ENCODE results near the gene SMIM10L2A. TPM values are rescaled to one million over a fixed set of nuclear protein-coding genes. Genes with fewer than 3 reads are reported as not detected.
"Not testable (repeated sequence)": the region's sequence is repeated elsewhere in the genome, so short reads cannot be mapped to it uniquely, and the experiment has no call there.

The SMIM10L2A gene
- total RNA-seq, 4 donors from 2014 or later = 0.24 to 0.79 (median 0.42) TPM

GRCh38 chrX:135454816-135455215 is 33.1 kb downstream of the SMIM10L2A start:
- TF ChIP-seq, protein P1, sequence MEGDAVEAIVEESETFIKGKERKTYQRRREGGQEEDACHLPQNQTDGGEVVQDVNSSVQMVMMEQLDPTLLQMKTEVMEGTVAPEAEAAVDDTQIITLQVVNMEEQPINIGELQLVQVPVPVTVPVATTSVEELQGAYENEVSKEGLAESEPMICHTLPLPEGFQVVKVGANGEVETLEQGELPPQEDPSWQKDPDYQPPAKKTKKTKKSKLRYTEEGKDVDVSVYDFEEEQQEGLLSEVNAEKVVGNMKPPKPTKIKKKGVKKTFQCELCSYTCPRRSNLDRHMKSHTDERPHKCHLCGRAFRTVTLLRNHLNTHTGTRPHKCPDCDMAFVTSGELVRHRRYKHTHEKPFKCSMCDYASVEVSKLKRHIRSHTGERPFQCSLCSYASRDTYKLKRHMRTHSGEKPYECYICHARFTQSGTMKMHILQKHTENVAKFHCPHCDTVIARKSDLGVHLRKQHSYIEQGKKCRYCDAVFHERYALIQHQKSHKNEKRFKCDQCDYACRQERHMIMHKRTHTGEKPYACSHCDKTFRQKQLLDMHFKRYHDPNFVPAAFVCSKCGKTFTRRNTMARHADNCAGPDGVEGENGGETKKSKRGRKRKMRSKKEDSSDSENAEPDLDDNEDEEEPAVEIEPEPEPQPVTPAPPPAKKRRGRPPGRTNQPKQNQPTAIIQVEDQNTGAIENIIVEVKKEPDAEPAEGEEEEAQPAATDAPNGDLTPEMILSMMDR (IDR thresholded peaks at IDR 0.05) = no peak
- ATAC-seq (ENCODE audit: low FRiP score) (no peak), DNase-seq (ENCODE audit: low spot score) (no peak)

- ATAC-seq (ENCODE audit: low FRiP score); DNase-seq (ENCODE audit: low spot score): not testable (repeated sequence)
Measured at GRCh38 chrX:135461756-135462155, 40.0 kb downstream of the SMIM10L2A start.

DNA sequence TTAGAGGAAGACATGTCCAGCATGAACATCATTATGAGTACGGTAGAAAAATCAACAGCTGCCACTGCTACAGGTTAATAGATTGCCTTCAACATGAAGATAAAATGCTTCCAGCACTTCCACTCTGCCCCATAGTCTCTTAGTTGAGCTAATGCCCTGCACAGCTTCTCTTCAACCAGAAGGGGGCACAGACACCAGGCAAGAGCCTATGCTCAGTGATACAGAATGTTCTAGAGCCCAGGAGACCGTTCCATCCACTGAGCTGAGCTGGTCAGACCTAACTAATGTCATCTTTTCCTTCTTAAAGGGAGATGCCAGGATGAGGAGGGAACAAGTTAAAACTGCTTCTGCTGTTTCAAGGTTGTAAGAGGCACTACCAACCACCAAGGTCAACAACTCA is 42.2 kb downstream of the SMIM10L2A start:
- TF ChIP-seq, protein P1 (IDR thresholded peaks at IDR 0.05) = no peak
- DNase-seq (ENCODE audit: low spot score) (no peak), ATAC-seq (ENCODE audit: low FRiP score) (no peak)

- DNase-seq (ENCODE audit: low spot score) (no peak), ATAC-seq (ENCODE audit: low FRiP score) (no peak)
- TF ChIP-seq, protein P1 (IDR thresholded peaks at IDR 0.05) = no peak
Measured at GRCh38 chrX:135476378-135476777, 54.6 kb downstream of the SMIM10L2A start.

GRCh38 chrX:135477576-135477975 is 55.8 kb downstream of the SMIM10L2A start:
- DNase-seq (ENCODE audit: low spot score) (no peak), ATAC-seq (ENCODE audit: low FRiP score) (no peak)
- TF ChIP-seq, protein P1 (IDR thresholded peaks at IDR 0.05) = no peak

Small RNAs within 50 kb of the gene (small RNA-seq; reads per million reads assigned to genes)
- not detected for gene RNA5SP515

Other genes starting within 250 kb of the SMIM10L2A start
- not detected for gene ETDA, start 169.9 kb upstream of the SMIM10L2A start, total RNA-seq
- not detected for gene ETDC, start 112.5 kb upstream of the SMIM10L2A start, total RNA-seq
- gene ZNF75D, start 77.8 kb upstream of the SMIM10L2A start, total RNA-seq = 10 to 100 TPM in 1 of 4 donors, 1 to 10 TPM in 3; 5.1 to 15.8 (median 6.4) TPM
- gene ZNF449, start 77.1 kb upstream of the SMIM10L2A start, total RNA-seq = 10 to 100 TPM in 2 of 4 donors, 1 to 10 TPM in 2; 4.1 to 15.0 (median 8.6) TPM
- gene INTS6L, start 98.7 kb downstream of the SMIM10L2A start, total RNA-seq = 1 to 10 TPM; 5.1 to 9.7 (median 7.7) TPM

All from omental fat pad (tissue), 4 donors.